BLaER1 treated with 17β-estradiol and CSF1 and Interleukin-3, amounts not matched to agents 10 nM and 100 nM (cell line): ENCODE measurements around the gene NBAS.

Experiments
- H3K27ac ChIP-seq, 11 experiments: shearing (Covaris generic); formaldehyde crosslinking; 2 replicates each; pipeline ENCODE4 v1.8.1; 2022
- H3K27me3 ChIP-seq, 11 experiments: shearing (Covaris generic); formaldehyde crosslinking; 2 replicates each; pipeline ENCODE4 v1.8.1; 2022
- H3K36me3 ChIP-seq, 11 experiments: shearing (Covaris generic); formaldehyde crosslinking; 2 replicates each; pipeline ENCODE4 v1.8.1; 2022
- H3K4me1 ChIP-seq, 10 experiments: shearing (Covaris generic); formaldehyde crosslinking; 2 replicates each; pipeline ENCODE4 v1.8.1; 2022
- H3K4me2 ChIP-seq, 11 experiments: shearing (Covaris generic); formaldehyde crosslinking; 2 replicates each; pipeline ENCODE4 v1.8.1; 2022
- H3K4me3 ChIP-seq, 10 experiments: shearing (Covaris generic); formaldehyde crosslinking; 2 replicates each; pipeline ENCODE4 v1.8.1; 2022
- H3K9ac ChIP-seq, 11 experiments: shearing (Covaris generic); formaldehyde crosslinking; 2 replicates each; pipeline ENCODE4 v1.8.1; 2022
- H3K9me3 ChIP-seq, 11 experiments: shearing (Covaris generic); formaldehyde crosslinking; replicated peaks in 1 of 11; 2 replicates each; pipeline ENCODE4 v1.8.1; 2022
- H4K20me1 ChIP-seq, 11 experiments: shearing (Covaris generic); formaldehyde crosslinking; 2 replicates each; pipeline ENCODE4 v1.8.1; 2022
- Cebpa-rat ChIP-seq, 11 experiments: shearing (Covaris generic); IDR thresholded peaks; 2 replicates each; pipeline ENCODE4 v1.8.1; 2022

The NBAS gene

DNA sequence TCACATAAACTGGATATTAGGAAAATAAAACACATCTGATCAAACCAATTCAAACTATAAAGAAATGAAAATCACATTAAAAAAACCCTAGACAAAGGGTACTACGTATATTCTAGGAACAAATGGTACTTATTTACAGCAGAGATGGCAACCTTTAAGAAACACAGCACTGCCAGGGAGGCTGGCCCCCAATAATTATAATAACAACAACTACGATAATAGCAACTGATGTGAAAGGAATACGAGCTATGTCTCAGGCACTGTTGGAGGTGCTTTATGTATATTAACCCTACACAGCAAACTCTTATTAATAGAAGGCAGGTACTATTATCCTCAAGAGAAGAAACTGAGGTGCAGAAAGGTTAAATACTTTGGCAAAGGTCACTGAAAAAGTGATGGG, 193.9 kb downstream of the NBAS start:
- no peaks in the 10 kb centered on the region for H4K20me1 ChIP-seq
- H3K36me3 ChIP-seq = peaks cover 25 to 66% (median 39%) of the 10 kb centered on the region in 11 experiments; a peak in 21 of 22 replicates
- H3K27me3 ChIP-seq = no peaks in the 10 kb centered on the region
- no peak for TF ChIP-seq Cebpa-rat (IDR thresholded peaks at IDR 0.05)
- H3K27ac ChIP-seq = no peak overlapping the region
- peaks cover 0 to 21% (median 16%) of the 10 kb centered on the region in 10 experiments; a peak in 15 of 20 replicates for H3K4me1 ChIP-seq
- H3K4me3 ChIP-seq = no peak overlapping the region
- H3K9me3 ChIP-seq = no peaks in the 10 kb centered on the region
- H3K9ac ChIP-seq = no peak overlapping the region
- peak overlapping the region in 6 of 11 experiments; percentile 7 to 39 (median 22); a peak in 7 of 22 replicates for H3K4me2 ChIP-seq

DNA sequence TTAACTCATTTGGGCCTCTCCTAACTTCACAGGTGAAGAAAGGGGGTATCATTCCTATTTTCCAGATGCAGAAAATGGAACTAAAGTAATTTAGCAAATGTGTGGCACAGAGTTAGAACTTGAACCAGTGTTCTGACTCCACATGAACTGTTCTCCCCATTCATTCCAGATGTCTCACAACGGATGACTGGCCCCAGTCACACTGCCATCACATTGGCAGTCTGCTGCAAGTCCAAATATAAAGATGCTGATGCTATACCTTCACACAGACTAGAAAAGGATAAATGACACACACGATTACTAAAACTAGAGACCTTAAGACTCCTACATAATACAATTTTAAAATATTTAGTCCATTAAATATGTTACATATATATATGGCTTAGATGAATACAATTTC, 195.7 kb downstream of the NBAS start:
- no peak overlapping the region for H3K4me3 ChIP-seq
- peaks cover 16 to 64% (median 33%) of the 10 kb centered on the region in 11 experiments; a peak in 21 of 22 replicates for H3K36me3 ChIP-seq
- TF ChIP-seq Cebpa-rat (IDR thresholded peaks at IDR 0.05) = no peak
- H3K27me3 ChIP-seq = no peaks in the 10 kb centered on the region
- H3K27ac ChIP-seq = no peak overlapping the region
- H3K4me1 ChIP-seq = peaks cover 0 to 21% (median 16%) of the 10 kb centered on the region in 10 experiments; a peak in 15 of 20 replicates
- H3K4me2 ChIP-seq = no peak overlapping the region
- H3K9me3 ChIP-seq = no peaks in the 10 kb centered on the region
- no peak overlapping the region for H3K9ac ChIP-seq
- H4K20me1 ChIP-seq = no peaks in the 10 kb centered on the region

GRCh38 chr2:15364561-15364960, 196.6 kb downstream of the NBAS start:
- no peaks in the 10 kb centered on the region for H3K27me3 ChIP-seq
- H3K27ac ChIP-seq = no peak overlapping the region
- no peak overlapping the region for H3K4me2 ChIP-seq
- TF ChIP-seq Cebpa-rat (IDR thresholded peaks at IDR 0.05) = no peak
- H3K4me1 ChIP-seq = peaks cover 0 to 21% (median 16%) of the 10 kb centered on the region in 10 experiments; a peak in 15 of 20 replicates
- H3K9ac ChIP-seq = no peak overlapping the region
- no peak overlapping the region for H3K4me3 ChIP-seq
- H3K36me3 ChIP-seq = peaks cover 16 to 57% (median 27%) of the 10 kb centered on the region in 11 experiments; a peak in 19 of 22 replicates
- H4K20me1 ChIP-seq = no peaks in the 10 kb centered on the region
- H3K9me3 ChIP-seq = no peaks in the 10 kb centered on the region

GRCh38 chr2:15363734-15364133, 197.4 kb downstream of the NBAS start:
- peaks cover 16 to 57% (median 27%) of the 10 kb centered on the region in 11 experiments; a peak in 19 of 22 replicates for H3K36me3 ChIP-seq
- H3K9me3 ChIP-seq = no peaks in the 10 kb centered on the region
- TF ChIP-seq Cebpa-rat (IDR thresholded peaks at IDR 0.05) = no peak
- no peaks in the 10 kb centered on the region for H4K20me1 ChIP-seq
- H3K4me2 ChIP-seq = no peak overlapping the region
- H3K9ac ChIP-seq = no peak overlapping the region
- no peak overlapping the region for H3K27ac ChIP-seq
- no peak overlapping the region for H3K4me3 ChIP-seq
- no peaks in the 10 kb centered on the region for H3K27me3 ChIP-seq
- peaks cover 0 to 18% (median 15%) of the 10 kb centered on the region in 10 experiments; a peak in 15 of 20 replicates for H3K4me1 ChIP-seq

- H3K9ac ChIP-seq = no peak overlapping the region
- H3K36me3 ChIP-seq = peaks cover 20 to 60% (median 29%) of the 10 kb centered on the region in 11 experiments; a peak in 19 of 22 replicates
- H3K27me3 ChIP-seq = no peaks in the 10 kb centered on the region
- H3K4me3 ChIP-seq = no peak overlapping the region
- no peaks in the 10 kb centered on the region for H4K20me1 ChIP-seq
- no peak overlapping the region for H3K4me2 ChIP-seq
- H3K4me1 ChIP-seq = peaks cover 0 to 13% (median 9%) of the 10 kb centered on the region in 10 experiments; a peak in 15 of 20 replicates
- no peak for TF ChIP-seq Cebpa-rat (IDR thresholded peaks at IDR 0.05)
- H3K27ac ChIP-seq = no peak overlapping the region
- H3K9me3 ChIP-seq = no peaks in the 10 kb centered on the region
Measured at GRCh38 chr2:15363142-15363541, 198.0 kb downstream of the NBAS start.

- H3K4me2 ChIP-seq = no peak overlapping the region
- no peak overlapping the region for H3K9ac ChIP-seq
- no peaks in the 10 kb centered on the region for H3K9me3 ChIP-seq
- H3K4me3 ChIP-seq = no peak overlapping the region
- no peaks in the 10 kb centered on the region for H3K27me3 ChIP-seq
- H4K20me1 ChIP-seq = no peaks in the 10 kb centered on the region
- TF ChIP-seq Cebpa-rat (IDR thresholded peaks at IDR 0.05) = no peak
- H3K36me3 ChIP-seq = peaks cover 17 to 72% (median 46%) of the 10 kb centered on the region in 11 experiments
- no peaks in the 10 kb centered on the region for H3K4me1 ChIP-seq
- no peak overlapping the region for H3K27ac ChIP-seq
Measured at GRCh38 chr2:15359716-15360531, 201.2 kb downstream of the NBAS start.

DNA sequence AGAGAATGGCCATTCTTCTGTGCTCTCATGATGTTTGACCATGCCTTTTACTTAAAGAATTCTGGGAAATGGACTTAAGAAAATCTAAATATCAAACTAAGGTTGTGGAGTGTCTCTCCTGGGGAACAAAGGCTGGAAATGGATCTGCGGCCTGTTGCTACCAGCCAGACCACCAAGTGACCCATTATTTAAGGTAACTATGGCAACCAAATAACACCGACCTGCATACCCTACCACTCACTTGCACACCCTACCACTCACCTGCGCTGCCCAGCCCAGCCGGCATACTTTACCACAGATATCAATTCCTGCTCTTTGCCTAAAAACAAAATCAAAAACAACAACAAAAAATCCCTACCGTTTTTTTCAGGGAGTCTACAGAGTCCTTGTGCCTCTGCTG, 203.2 kb downstream of the NBAS start:
- no peak for TF ChIP-seq Cebpa-rat (IDR thresholded peaks at IDR 0.05)
- Histone ChIP-seq H3K27me3 (no peaks in the 10 kb centered on the region), H3K4me3 (no peak overlapping the region), H3K36me3 (peaks cover 11 to 80% (median 52%) of the 10 kb centered on the region in 11 experiments), H4K20me1 (no peaks in the 10 kb centered on the region), H3K27ac (no peak overlapping the region), H3K9me3 (no peaks in the 10 kb centered on the region), H3K4me2 (no peak overlapping the region), H3K4me1 (no peaks in the 10 kb centered on the region), H3K9ac (no peak overlapping the region)

DNA sequence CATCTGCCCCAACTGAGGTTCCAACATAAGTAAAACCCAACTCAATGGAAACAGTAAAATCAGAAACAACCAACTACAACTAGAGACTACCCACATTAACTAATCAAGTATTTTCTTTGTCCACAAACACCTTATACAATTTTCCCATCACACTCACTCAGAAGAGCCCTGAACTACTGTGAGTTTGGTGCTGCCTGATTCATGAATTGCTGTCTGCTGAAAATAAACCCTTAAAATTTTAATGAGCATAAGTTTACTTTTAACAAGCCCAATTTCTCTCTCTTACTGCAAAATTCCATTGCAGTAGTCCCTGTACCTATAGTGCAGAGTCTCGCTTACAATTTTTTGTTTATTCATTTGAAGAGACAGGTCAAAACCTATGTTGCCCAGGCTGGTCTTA, 203.9 kb downstream of the NBAS start:
- H3K4me1 ChIP-seq = no peaks in the 10 kb centered on the region
- peaks cover 14 to 80% (median 56%) of the 10 kb centered on the region in 11 experiments for H3K36me3 ChIP-seq
- no peaks in the 10 kb centered on the region for H4K20me1 ChIP-seq
- TF ChIP-seq Cebpa-rat (IDR thresholded peaks at IDR 0.05) = no peak
- H3K9me3 ChIP-seq = no peaks in the 10 kb centered on the region
- no peaks in the 10 kb centered on the region for H3K27me3 ChIP-seq
- H3K4me2 ChIP-seq = no peak overlapping the region
- H3K4me3 ChIP-seq = no peak overlapping the region
- H3K9ac ChIP-seq = no peak overlapping the region
- no peak overlapping the region for H3K27ac ChIP-seq

GRCh38 chr2:15355386-15355785, 205.7 kb downstream of the NBAS start:
- no peaks in the 10 kb centered on the region for H3K4me1 ChIP-seq
- no peaks in the 10 kb centered on the region for H4K20me1 ChIP-seq
- H3K4me2 ChIP-seq = no peak overlapping the region
- no peak overlapping the region for H3K27ac ChIP-seq
- H3K9me3 ChIP-seq = no peaks in the 10 kb centered on the region
- no peak overlapping the region for H3K4me3 ChIP-seq
- no peak for TF ChIP-seq Cebpa-rat (IDR thresholded peaks at IDR 0.05)
- peaks cover 21 to 81% (median 67%) of the 10 kb centered on the region in 11 experiments for H3K36me3 ChIP-seq
- no peaks in the 10 kb centered on the region for H3K27me3 ChIP-seq
- no peak overlapping the region for H3K9ac ChIP-seq
